ENCODE results near the gene NIPBL. TPM values are rescaled to one million over a fixed set of nuclear protein-coding genes. Genes with fewer than 3 reads are reported as not detected.

NIPBL gene, protein sequence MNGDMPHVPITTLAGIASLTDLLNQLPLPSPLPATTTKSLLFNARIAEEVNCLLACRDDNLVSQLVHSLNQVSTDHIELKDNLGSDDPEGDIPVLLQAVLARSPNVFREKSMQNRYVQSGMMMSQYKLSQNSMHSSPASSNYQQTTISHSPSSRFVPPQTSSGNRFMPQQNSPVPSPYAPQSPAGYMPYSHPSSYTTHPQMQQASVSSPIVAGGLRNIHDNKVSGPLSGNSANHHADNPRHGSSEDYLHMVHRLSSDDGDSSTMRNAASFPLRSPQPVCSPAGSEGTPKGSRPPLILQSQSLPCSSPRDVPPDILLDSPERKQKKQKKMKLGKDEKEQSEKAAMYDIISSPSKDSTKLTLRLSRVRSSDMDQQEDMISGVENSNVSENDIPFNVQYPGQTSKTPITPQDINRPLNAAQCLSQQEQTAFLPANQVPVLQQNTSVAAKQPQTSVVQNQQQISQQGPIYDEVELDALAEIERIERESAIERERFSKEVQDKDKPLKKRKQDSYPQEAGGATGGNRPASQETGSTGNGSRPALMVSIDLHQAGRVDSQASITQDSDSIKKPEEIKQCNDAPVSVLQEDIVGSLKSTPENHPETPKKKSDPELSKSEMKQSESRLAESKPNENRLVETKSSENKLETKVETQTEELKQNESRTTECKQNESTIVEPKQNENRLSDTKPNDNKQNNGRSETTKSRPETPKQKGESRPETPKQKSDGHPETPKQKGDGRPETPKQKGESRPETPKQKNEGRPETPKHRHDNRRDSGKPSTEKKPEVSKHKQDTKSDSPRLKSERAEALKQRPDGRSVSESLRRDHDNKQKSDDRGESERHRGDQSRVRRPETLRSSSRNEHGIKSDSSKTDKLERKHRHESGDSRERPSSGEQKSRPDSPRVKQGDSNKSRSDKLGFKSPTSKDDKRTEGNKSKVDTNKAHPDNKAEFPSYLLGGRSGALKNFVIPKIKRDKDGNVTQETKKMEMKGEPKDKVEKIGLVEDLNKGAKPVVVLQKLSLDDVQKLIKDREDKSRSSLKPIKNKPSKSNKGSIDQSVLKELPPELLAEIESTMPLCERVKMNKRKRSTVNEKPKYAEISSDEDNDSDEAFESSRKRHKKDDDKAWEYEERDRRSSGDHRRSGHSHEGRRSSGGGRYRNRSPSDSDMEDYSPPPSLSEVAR (N-terminal part only)
- total RNA-seq: 63.0 TPM
- long read RNA-seq, partial matches to known transcripts: 18 of 25 reads
- long read RNA-seq, other reads (novel, unspliced or antisense): 7 of 25 reads

- TF ChIP-seq, protein P1, sequence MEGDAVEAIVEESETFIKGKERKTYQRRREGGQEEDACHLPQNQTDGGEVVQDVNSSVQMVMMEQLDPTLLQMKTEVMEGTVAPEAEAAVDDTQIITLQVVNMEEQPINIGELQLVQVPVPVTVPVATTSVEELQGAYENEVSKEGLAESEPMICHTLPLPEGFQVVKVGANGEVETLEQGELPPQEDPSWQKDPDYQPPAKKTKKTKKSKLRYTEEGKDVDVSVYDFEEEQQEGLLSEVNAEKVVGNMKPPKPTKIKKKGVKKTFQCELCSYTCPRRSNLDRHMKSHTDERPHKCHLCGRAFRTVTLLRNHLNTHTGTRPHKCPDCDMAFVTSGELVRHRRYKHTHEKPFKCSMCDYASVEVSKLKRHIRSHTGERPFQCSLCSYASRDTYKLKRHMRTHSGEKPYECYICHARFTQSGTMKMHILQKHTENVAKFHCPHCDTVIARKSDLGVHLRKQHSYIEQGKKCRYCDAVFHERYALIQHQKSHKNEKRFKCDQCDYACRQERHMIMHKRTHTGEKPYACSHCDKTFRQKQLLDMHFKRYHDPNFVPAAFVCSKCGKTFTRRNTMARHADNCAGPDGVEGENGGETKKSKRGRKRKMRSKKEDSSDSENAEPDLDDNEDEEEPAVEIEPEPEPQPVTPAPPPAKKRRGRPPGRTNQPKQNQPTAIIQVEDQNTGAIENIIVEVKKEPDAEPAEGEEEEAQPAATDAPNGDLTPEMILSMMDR (IDR thresholded peaks at IDR 0.05): no peak
- peak within 1 kb of the TSS; percentile 96 for H3K27ac ChIP-seq
- intact Hi-C loops (cut with DNase I): no loop called here
- H3K4me1 ChIP-seq: peaks cover 53% of the 10 kb centered on the region
- H3K4me3 ChIP-seq: peak within 1 kb of the TSS; percentile 87
- peak; percentile 95 for DNase-seq
- no peaks in the 10 kb centered on the region for H3K27me3 ChIP-seq
- ATAC-seq: peak; percentile 93
- H3K36me3 ChIP-seq: no peaks in the 10 kb centered on the region
- H3K9me3 ChIP-seq: no peaks in the 10 kb centered on the region
Observed at GRCh38 chr5:36876299-36876964, at the start of gene NIPBL. Gene NIPBL (plus strand): TSS chr5:36876769. CDS start chr5:36953697, 76,928 bp downstream.

- Histone ChIP-seq H3K4me1 (no peaks in the 10 kb centered on the region), H3K27ac (no peak overlapping the region), H3K9me3 (no peaks in the 10 kb centered on the region), H3K27me3 (no peaks in the 10 kb centered on the region), H3K36me3 (no peaks in the 10 kb centered on the region), H3K4me3 (no peak overlapping the region)
- TF ChIP-seq, protein P1 (IDR thresholded peaks at IDR 0.05): no peak
- DNase-seq (no peak), ATAC-seq (no peak)
- intact Hi-C loops (cut with DNase I): no loop called here
Observed at GRCh38 chr5:36832274-36832673, 44.3 kb upstream of the NIPBL start.

- Histone ChIP-seq H3K27ac (no peak overlapping the region), H3K27me3 (no peaks in the 10 kb centered on the region), H3K4me3 (no peak overlapping the region), H3K9me3 (no peaks in the 10 kb centered on the region), H3K36me3 (no peaks in the 10 kb centered on the region), H3K4me1 (no peaks in the 10 kb centered on the region)
- intact Hi-C loops (cut with DNase I): no loop called here
- ATAC-seq: peak; percentile 60
- DNase-seq: no peak
- TF ChIP-seq, protein P1 (IDR thresholded peaks at IDR 0.05): no peak
Observed at GRCh38 chr5:36836831-36837230, 39.7 kb upstream of the NIPBL start.

- Histone ChIP-seq H3K4me3 (no peak overlapping the region), H3K27ac (no peak overlapping the region), H3K4me1 (no peaks in the 10 kb centered on the region), H3K9me3 (no peaks in the 10 kb centered on the region), H3K27me3 (no peaks in the 10 kb centered on the region), H3K36me3 (no peaks in the 10 kb centered on the region)
- DNase-seq: no peak
- TF ChIP-seq, protein P1 (IDR thresholded peaks at IDR 0.05): no peak
- intact Hi-C loops (cut with DNase I): no loop called here
- peak; percentile 79 for ATAC-seq
Observed at GRCh38 chr5:36839489-36840476, 36.8 kb upstream of the NIPBL start.
